NCI-H128 (cell line): ENCODE measurements around the gene DUXB.

Experiments
- DNase-seq: peaks from one replicate; lab custom pipeline; 2025; ENCODE audit not compliant: unreplicated experiment; lab: John Stamatoyannopoulos, UW

DUXB gene

DNA sequence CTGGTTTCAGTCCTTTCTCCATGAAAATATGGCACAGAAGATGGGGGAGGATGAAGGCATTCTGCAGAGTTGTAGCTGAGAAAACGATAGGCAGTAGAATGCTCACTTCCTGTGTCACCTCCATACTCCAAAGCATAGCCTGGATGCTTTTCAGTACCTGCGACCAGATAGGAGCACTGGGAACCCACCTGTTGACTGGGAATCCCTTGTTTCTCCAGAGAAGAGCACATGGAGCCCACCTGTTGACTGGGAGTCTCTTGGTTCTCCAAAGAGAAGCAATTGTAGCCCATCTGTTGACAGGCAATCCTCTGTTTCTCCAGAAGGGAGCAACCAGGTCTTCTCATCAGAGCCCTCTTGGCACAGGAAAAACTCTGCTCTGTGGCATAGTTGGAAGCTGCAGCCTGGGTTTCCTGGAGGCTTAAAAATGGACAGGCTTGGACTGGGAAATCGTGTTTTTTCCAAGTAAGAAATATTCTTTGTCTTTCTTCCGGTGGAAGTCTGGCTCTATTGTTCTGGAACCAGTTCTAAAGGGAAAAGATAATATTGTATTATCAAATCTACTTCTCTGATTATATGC lies 40.4 kb downstream of the DUXB start:
- no peak for DNase-seq

DNA sequence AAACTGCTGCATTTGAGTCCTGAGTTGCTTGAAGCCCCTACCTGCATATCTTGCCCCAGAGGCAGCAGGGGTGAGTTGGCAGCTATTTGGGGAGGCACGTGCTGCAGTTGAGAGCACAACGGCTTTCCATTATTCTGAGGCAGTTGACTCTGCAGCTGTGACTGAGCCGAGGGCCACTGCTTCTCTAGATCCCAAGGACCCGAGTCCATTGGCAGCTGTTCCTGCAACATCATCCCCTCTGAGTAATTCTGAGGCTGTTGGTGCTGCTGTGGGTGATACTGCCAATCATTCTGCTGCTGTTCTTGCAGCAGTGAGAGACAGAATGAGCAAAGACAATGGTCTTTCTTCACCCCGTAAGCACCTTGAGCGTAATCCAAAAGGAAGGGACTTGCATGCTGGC lies 40.9 kb downstream of the DUXB start:
- no peak for DNase-seq

- DNase-seq: no peak
These were observed 43.1 kb downstream of the DUXB start for GRCh38 chr16:75658175-75658574.

DNA sequence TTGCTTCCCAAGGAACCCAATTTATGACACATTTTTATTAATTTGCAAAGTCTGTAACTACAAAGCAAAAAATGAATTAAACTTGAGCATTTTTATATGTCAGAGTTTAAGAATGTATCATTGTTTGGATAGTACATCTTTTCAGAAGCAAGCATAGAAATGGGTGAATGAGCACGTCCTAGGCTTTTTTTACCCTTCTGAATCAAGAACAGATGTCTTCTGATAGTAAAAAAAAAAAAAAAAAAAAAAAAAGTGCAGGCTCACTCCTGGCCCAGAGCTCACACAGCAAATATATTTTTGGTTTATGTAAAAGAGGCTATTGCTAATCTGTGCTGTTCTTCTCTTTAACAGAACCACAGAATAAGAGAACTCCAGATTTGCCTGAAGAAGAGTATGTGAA lies 47.3 kb downstream of the DUXB start:
- DNase-seq: no peak

GRCh38 chr16:75648265-75649076 lies 52.8 kb downstream of the DUXB start:
- peak; percentile 16 for DNase-seq

DNA sequence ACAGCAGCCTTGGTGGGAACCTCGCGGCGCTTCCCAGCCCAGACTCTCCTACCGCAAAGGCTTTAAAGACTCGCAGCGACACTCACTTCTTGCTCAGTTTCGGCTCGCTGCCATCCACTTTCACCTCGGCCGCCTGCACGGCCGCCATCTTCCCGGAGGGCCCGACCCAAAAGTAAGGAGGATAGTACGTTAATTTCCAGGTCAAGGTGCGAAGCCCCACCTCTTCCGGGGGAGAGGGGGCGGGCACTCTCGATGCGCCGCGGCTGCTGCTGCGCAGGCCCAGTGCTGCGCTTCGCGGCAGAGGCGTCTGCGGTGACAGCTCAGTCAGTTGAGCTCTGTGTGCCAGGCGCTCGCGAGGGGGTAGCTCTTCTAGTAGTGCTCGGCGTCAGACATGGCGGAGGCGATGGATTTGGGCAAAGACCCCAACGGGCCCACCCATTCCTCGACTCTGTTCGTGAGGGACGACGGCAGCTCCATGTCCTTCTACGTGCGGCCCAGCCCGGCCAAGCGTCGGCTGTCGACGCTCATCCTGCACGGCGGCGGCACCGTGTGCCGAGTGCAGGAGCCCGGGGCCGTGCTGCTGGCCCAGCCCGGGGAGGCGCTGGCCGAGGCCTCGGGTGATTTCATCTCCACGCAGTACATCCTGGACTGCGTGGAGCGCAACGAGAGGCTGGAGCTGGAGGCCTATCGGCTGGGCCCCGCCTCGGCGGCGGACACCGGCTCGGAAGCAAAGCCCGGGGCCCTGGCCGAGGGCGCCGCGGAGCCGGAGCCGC lies 53.6 kb downstream of the DUXB start, which contains the start of the genes KARS1 and TERF2IP:
TSS of gene KARS1 (minus strand) at position 174 of the 773 bp plus-strand sequence. CDS start at position 148, 26 bp downstream.
TSS of gene TERF2IP (plus strand) at position 282 of the 773 bp plus-strand sequence. CDS start at position 392, 110 bp downstream.
- peak; percentile 51 for DNase-seq

DNA sequence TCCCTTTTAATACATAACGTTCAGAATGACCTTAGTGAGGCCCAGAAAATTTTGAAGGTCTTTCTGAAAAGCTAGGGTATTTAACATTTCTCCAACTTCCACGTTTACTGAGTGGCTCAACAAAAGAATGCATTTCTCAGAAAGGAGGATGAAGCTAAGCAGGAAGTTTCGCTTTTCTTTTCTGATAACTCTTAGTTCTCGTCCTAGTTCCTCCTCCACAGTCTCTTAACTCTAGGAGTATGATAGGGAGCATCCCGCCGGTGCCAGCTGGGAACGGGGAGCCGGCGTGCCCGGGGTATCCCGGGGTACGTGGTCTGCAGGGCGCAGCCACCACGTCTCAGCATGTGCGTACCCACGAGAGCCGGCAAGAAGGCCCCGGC lies 54.2 kb downstream of the DUXB start:
- DNase-seq: no peak

DNA sequence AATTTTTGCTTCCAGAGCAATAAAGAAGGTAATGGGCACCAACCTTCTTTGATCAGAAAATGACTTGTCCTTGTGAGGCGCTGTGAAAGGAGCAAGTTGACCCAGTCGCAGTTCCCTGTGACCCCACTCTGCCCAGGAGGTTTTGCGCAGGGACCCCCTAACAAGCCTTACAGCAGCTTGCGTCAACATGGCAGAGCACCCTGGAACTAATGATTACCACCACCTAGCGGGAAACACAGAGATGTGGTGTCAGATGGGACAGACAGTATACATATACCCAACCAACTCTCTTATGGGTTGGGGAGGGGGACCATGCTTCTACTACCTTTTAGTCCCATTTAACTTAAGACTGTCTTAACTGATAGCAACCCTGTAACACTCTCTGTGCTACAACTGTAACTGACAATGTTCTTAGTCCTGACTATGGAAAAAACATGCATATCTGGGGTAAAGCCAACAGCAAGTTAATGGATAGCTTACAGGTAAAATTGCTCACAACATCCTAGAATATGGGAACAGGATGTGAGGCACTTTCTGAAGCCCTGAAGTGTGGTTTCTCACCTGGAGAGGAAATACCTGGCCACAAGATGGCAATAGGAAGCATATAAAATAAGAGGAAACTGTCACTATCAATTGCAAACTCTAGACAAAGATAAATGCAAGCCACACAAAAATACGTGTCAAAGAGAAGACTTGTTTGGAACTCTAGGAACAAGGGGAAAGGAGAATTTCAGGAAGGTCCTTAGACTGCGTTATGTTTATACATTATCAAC lies 56.8 kb downstream of the DUXB start:
- no peak for DNase-seq
